Effector memory CD8-positive, alpha-beta T cell (primary cell): ENCODE measurements around the gene GRK4.
A peak's percentile ranks its signal among the peaks of the same experiment; 100 is the strongest.
"Not testable (repeated sequence)": the region's sequence is repeated elsewhere in the genome, so short reads cannot be mapped to it uniquely, and the experiment has no call there.

Source experiments
- ATAC-seq: fragments of 150-1000 bp; cut with Tn5 transposase; replicated peaks from 2 replicates; pipeline ENCODE4 v1.10.0; 2021; ENCODE audit warnings: mild to moderate bottlenecking, moderate library complexity
- DNase-seq, 3 experiments: peaks; one replicate each; pipeline ENCODE4 v3.0.0; 2021
- H3K27ac Mint-ChIP-seq, 2 donors: one replicate each; pipeline ENCODE4 v1.8.0; 2022; ENCODE audit warnings: mild to moderate bottlenecking in 2 of 2, mixed read lengths in 2 of 2, moderate library complexity in 2 of 2
- H3K27me3 Mint-ChIP-seq, 2 donors: one replicate each; pipeline ENCODE4 v1.8.0; 2022; ENCODE audit warnings: mixed read lengths in 2 of 2
- H3K36me3 Mint-ChIP-seq: one replicate; pipeline ENCODE4 v1.8.0; 2022; ENCODE audit warnings: mild to moderate bottlenecking, moderate library complexity, mixed read lengths; ENCODE audit not compliant: insufficient read depth
- H3K4me1 Mint-ChIP-seq, 2 donors: one replicate each; pipeline ENCODE4 v1.8.0; 2022; ENCODE audit warnings: low read depth in 2 of 2, mixed read lengths in 2 of 2
- H3K4me3 Mint-ChIP-seq, 2 donors: one replicate each; pipeline ENCODE4 v1.8.0; 2022; ENCODE audit warnings: mild to moderate bottlenecking in 2 of 2, mixed read lengths in 2 of 2, moderate library complexity in 2 of 2
- H3K9me3 Mint-ChIP-seq, 2 donors: one replicate each; pipeline ENCODE4 v1.8.0; 2022; ENCODE audit warnings: mixed read lengths in 2 of 2

Gene GRK4

GRCh38 chr4:2941138-2942036 is 22.0 kb upstream of the GRK4 start:
- Mint-ChIP-seq H3K27ac (peak overlapping the region; percentile 59 to 97), H3K36me3 (peaks cover 91% of the 10 kb centered on the region), H3K4me1 (peaks cover 33 to 37% of the 10 kb centered on the region in 2 donors), H3K4me3 (peak overlapping the region in 1 of 2 donors; percentile 79), H3K9me3 (no peaks in the 10 kb centered on the region), H3K27me3 (no peaks in the 10 kb centered on the region)
- ATAC-seq (no peak), DNase-seq (no peak)

- Mint-ChIP-seq H3K27me3 (no peaks in the 10 kb centered on the region), H3K36me3 (peaks cover 91% of the 10 kb centered on the region), H3K4me3 (peak overlapping the region; percentile 66 to 79), H3K9me3 (no peaks in the 10 kb centered on the region), H3K4me1 (peaks cover 26 to 30% of the 10 kb centered on the region in 2 donors), H3K27ac (peak overlapping the region; percentile 95 to 97)
- ATAC-seq (peak; percentile 43), DNase-seq (no peak)
These were observed 21.3 kb upstream of the GRK4 start for GRCh38 chr4:2942037-2942531.

DNA sequence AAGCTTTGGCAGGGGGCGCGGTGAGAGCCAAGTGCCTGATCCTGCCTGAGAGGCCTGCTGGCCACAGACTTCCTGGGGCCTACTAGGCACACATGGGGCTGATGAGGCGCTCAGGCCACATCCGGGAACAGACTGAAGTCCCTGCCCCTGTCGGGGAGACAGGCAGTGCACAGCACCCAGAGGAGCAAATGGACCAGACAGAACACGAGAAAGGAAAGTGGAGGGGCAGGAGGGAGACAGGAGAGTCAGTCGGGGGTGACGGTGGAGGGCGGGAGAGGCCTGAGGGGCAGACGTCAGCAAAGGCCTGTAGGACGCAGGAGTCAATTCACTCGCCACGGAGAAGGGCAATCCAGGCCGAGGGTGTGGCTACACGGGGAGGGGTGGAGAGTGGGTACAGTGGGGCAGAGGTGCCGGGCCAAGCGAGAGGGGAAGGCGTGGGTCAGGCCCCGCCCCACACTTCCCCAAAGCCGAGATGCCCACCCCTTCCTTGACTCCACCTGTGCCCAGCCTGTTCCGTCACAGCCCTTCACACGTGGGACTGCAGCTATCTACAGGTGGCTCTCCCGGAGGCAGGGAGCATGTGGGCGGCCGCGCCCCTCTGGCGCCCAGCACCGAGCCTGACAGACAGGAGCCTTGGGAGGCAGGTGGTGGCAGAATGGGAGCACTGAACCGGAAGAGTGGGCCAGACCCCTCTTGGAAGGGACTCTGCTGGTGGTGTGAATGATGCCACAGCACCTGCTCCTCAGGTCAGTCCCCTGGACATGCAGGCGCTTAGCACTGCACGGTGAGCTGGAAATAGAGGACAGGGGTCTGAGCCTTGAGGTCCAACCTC is 20.6 kb upstream of the GRK4 start:
- DNase-seq = peak in 2 of 3 experiments; percentile 41 to 47
- Mint-ChIP-seq H3K27ac (peak overlapping the region; percentile 95 to 97), H3K36me3 (peaks cover 91% of the 10 kb centered on the region), H3K27me3 (no peaks in the 10 kb centered on the region), H3K9me3 (no peaks in the 10 kb centered on the region), H3K4me1 (peaks cover 20 to 24% of the 10 kb centered on the region in 2 donors), H3K4me3 (peak overlapping the region; percentile 66 to 79)
- peak; percentile 70 for ATAC-seq

DNA sequence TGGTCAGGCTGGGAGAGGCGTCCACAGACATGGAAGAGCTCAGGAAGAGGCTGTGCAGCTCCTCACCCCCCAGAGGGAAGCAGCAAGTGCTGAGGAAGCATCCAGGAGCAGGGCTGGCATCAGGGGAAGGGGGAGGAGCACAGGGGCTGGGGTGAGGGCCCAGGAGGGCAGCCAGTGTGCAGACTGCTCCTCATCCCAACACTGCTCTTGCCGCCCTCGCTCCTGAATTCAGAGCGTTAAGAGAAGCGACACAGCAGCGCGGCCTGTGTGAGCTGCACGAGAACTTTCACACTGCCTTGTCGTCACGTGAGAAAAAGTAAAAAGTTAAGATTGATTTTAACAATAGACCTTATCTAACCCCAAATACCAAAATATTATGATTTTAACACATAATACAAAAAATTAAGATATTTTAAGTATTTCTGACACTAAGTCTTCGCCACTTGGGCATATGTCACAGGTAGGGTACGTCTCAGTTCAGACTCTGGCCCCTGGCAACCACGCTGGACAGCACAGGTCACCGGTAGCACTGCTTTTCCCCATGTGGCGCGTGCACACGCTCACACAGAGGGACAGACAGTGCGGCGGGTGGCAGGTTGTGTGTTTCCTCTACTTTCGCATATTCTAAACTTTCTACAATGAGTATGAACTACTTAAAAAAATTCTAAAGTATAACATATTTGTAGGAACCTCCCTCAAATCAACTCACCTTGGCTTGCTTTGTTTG is 19.8 kb upstream of the GRK4 start:
- DNase-seq = no peak
- Mint-ChIP-seq H3K4me1 (peaks cover 17 to 24% of the 10 kb centered on the region in 2 donors), H3K27ac (peak overlapping the region; percentile 95 to 97), H3K27me3 (no peaks in the 10 kb centered on the region), H3K9me3 (no peaks in the 10 kb centered on the region), H3K36me3 (peaks cover 89% of the 10 kb centered on the region), H3K4me3 (peak overlapping the region in 1 of 2 donors; percentile 79)
- ATAC-seq = no peak

- peaks cover 89% of the 10 kb centered on the region for H3K36me3 Mint-ChIP-seq
- DNase-seq (no peak), ATAC-seq (no peak)
- peak overlapping the region in 1 of 2 donors; percentile 14 for H3K4me3 Mint-ChIP-seq
- peak overlapping the region; percentile 76 to 90 for H3K27ac Mint-ChIP-seq
- H3K4me1 Mint-ChIP-seq = peaks cover 17 to 23% of the 10 kb centered on the region in 2 donors
- no peaks in the 10 kb centered on the region for H3K9me3 Mint-ChIP-seq
- no peaks in the 10 kb centered on the region for H3K27me3 Mint-ChIP-seq
These were observed 19.3 kb upstream of the GRK4 start for GRCh38 chr4:2944091-2944482.

GRCh38 chr4:2944586-2945526 is 18.5 kb upstream of the GRK4 start:
- Mint-ChIP-seq H3K27ac (peak overlapping the region; percentile 76 to 90), H3K4me1 (peaks cover 17 to 20% of the 10 kb centered on the region in 2 donors), H3K9me3 (no peaks in the 10 kb centered on the region), H3K36me3 (peaks cover 88% of the 10 kb centered on the region), H3K4me3 (no peak overlapping the region), H3K27me3 (no peaks in the 10 kb centered on the region)
- DNase-seq (no peak), ATAC-seq (no peak)

DNA sequence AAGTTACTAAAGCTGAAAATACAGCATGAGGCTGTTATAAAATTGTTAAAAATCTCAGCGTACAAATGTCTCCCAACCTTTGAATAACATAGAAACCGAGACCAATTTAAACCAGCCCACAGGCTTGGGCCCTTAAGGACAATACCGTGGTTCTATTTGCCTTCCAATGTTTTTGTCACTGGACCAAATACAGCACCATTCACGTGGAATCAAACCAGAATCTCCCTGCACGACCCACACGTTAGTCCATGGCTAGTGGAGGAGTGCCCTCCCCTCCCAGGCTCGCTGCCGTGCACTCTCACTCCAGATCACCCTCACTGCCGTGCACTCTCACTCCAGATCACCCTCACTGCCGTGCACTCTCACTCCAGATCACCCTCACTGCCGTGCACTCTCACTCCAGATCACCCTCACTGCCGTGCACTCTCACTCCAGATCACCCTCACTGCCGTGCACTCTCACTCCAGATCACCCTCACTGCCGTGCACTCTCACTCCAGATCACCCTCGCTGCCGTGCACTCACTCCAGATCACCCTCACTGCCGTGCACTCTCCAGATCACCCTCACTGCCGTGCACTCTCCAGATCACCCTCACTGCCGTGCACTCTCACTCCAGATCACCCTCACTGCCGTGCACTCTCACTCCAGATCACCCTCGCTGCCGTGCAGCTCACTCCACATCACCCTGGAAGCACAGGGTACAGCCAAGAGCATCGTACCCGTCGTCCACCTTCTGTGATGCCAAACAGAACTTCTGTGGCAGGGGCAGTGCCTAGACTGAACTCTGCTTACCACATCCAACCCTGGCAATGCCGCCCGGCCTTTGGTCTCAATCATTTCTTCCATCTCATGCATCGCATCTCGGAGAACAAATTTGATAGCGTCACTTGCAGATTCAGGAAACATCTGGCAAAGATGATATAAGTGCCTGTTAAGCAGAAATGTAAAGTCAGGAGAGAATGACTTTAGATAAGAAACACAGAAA is 17.5 kb upstream of the GRK4 start:
- Mint-ChIP-seq H3K36me3 (peaks cover 92% of the 10 kb centered on the region), H3K4me3 (peak overlapping the region in 1 of 2 donors; percentile 15), H3K4me1 (peaks cover 12 to 18% of the 10 kb centered on the region in 2 donors)
- not testable (repeated sequence) for H3K27me3 Mint-ChIP-seq, H3K9me3 Mint-ChIP-seq, ATAC-seq, H3K27ac Mint-ChIP-seq, DNase-seq

DNA sequence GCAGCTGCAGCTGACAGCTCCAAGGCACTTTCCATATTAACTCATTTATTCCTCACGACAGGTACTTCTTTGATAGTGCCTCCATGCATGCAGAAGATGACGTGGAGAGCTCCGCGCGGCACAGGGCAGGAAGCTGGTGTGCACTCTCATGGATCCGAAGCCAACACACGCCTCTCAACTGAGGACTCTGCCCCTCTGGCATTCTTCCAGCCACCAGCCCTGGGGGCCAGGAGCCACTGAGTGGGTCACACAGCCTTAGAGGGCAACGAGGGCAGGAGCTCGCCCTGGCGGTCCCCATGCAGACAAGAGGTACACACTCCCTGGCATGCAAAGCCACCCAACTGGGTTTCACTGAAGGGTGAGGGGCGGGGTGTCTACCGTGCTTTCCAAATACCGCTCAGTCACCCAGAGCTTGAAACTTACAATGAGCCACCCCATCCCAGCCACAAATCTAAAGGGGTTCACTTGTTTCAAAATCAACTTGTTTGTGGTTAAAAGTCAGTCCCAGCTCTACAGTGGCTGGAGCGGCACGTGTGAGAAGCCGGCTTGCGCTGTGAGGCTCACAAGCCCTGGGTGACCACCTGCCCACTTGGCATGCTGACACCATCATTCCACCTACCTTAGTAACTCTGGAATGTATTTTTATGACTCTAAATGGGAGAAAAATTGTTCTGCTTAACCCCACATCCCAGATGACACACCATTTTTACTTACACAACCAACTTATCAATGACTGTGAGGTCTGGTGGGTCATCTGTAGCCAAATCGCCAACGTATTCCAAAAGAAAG is 16.4 kb upstream of the GRK4 start:
- no peak for DNase-seq
- no peak for ATAC-seq
- Mint-ChIP-seq H3K27ac (no peak overlapping the region), H3K9me3 (no peaks in the 10 kb centered on the region), H3K27me3 (no peaks in the 10 kb centered on the region), H3K4me1 (peaks cover 11 to 14% of the 10 kb centered on the region in 2 donors), H3K4me3 (no peak overlapping the region), H3K36me3 (peaks cover 93% of the 10 kb centered on the region)

DNA sequence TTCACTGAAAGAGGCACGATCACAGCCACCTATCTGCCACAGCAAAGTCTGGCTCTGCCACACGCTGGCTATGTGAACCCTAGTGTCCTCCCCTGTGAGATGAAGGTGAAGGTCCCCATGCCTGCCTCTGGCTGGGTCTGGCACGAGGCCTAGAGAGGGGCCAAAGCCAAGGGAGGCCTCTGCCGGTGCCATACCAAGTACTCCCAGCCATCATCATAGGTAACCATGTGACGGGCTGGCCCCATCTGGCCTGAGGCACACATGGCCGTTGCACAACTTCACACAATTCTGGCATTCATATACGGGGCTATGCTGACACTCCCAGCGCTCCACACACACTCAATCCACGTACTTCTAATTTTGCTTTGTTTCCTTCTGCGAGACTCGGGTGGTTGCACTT is 15.4 kb upstream of the GRK4 start:
- peaks cover 4 to 7% of the 10 kb centered on the region in 2 donors for H3K4me1 Mint-ChIP-seq
- no peak overlapping the region for H3K4me3 Mint-ChIP-seq
- no peaks in the 10 kb centered on the region for H3K27me3 Mint-ChIP-seq
- no peak overlapping the region for H3K27ac Mint-ChIP-seq
- ATAC-seq (no peak), DNase-seq (no peak)
- H3K9me3 Mint-ChIP-seq = no peaks in the 10 kb centered on the region
- peaks cover 93% of the 10 kb centered on the region for H3K36me3 Mint-ChIP-seq

- H3K4me1 Mint-ChIP-seq = peaks cover under 1 to 2% of the 10 kb centered on the region in 2 donors
- peaks cover 96% of the 10 kb centered on the region for H3K36me3 Mint-ChIP-seq
These were observed 14.2 kb upstream of the GRK4 start for GRCh38 chr4:2948895-2949781.

More at GRCh38 chr4:2948895-2949781, 14.2 kb upstream of the GRK4 start:
- ATAC-seq (no peak), DNase-seq (no peak)
- Mint-ChIP-seq H3K27ac (peak overlapping the region in 1 of 2 donors; percentile 56), H3K9me3 (no peaks in the 10 kb centered on the region), H3K4me3 (no peak overlapping the region), H3K27me3 (no peaks in the 10 kb centered on the region)
